ENCODE data around the gene SLC12A5. TPM values are rescaled to one million over a fixed set of nuclear protein-coding genes. Genes with fewer than 3 reads are reported as not detected.

Gene SLC12A5
- polyA plus RNA-seq, 3 donors: not detected

- H2AFZ ChIP-seq (ENCODE audit: insufficient read depth, low read depth, low read length, poor library complexity, severe bottlenecking): no peak overlapping the region
Measured at GRCh38 chr20:45983279-45983743, 45.7 kb upstream of the SLC12A5 start.

GRCh38 chr20:45985573-45985972, 43.4 kb upstream of the SLC12A5 start:
- Histone ChIP-seq H3K4me2 (replicated peaks; ENCODE audit: extremely low read depth, low read length, poor library complexity, severe bottlenecking) (no peak overlapping the region), H3K27ac (ENCODE audit: low read depth in 1 of 2, low read length in 2 of 2) (no peak overlapping the region), H3K4me3 (replicated peaks in 1 of 3; ENCODE audit: low read depth in 2 of 3, low read length in 3 of 3) (no peak overlapping the region), H4K20me1 (ENCODE audit: insufficient read depth, low read length) (no peaks in the 10 kb centered on the region), H2AFZ (ENCODE audit: insufficient read depth, low read depth, low read length, poor library complexity, severe bottlenecking) (no peak overlapping the region), H3K27me3 (ENCODE audit: control insufficient read depth in 2 of 2, insufficient read depth in 2 of 2, low read length in 2 of 2) (peaks cover 6 to 31% of the 10 kb centered on the region in 2 donors), H3K79me2 (ENCODE audit: insufficient read depth, low read length) (no peaks in the 10 kb centered on the region), H3K9ac (ENCODE audit: insufficient read depth, low read length, poor library complexity, severe bottlenecking) (no peak overlapping the region), H3K36me3 (replicated peaks in 1 of 2; ENCODE audit: control insufficient read depth in 1 of 2, insufficient read depth in 2 of 2, low read length in 2 of 2) (no peaks in the 10 kb centered on the region), H3K4me1 (ENCODE audit: control insufficient read depth in 1 of 2, insufficient read depth in 2 of 2, low read length in 2 of 2) (no peaks in the 10 kb centered on the region), H3K9me3 (replicated peaks in 1 of 2; ENCODE audit: control insufficient read depth in 1 of 2, insufficient read depth in 1 of 2, low read length in 2 of 2) (no peaks in the 10 kb centered on the region)
- TF ChIP-seq CTCF (IDR thresholded peaks at IDR 0.05): no peak
- peaks cover 28 to 40% (median 31%) of the 10 kb centered on the region in 3 donors for H3K27me3 Mint-ChIP-seq (ENCODE audit: low read depth in 3 of 3)
- peak overlapping the region in 1 of 2 donors; percentile 26 for H3K4me3 Mint-ChIP-seq
- intact Hi-C loops (cut with micrococcal nuclease): loop anchor here in 1 of 2 donors (10.0 kb wide), 1 partner anchor 99 kb away; the partner anchor contains the start of gene NCOA5
- H3K27ac Mint-ChIP-seq: no peak overlapping the region
- no peak for DNase-seq
- peaks cover 0 to 4% (median 0%) of the 10 kb centered on the region in 7 donors for H3K9me3 Mint-ChIP-seq
- H3K36me3 Mint-ChIP-seq: no peaks in the 10 kb centered on the region
- peaks cover 1% of the 10 kb centered on the region for H3K4me1 Mint-ChIP-seq
- WGBS (ENCODE audit: insufficient coverage): 91% methylated on average over 6 of the region's 7 CpGs

More at GRCh38 chr20:45983279-45983743, 45.7 kb upstream of the SLC12A5 start:
- Mint-ChIP-seq H3K27me3 (ENCODE audit: low read depth in 3 of 3) (peaks cover 11 to 27% (median 15%) of the 10 kb centered on the region in 3 donors), H3K4me1 (peaks cover 1% of the 10 kb centered on the region), H3K27ac (no peak overlapping the region), H3K9me3 (no peaks in the 10 kb centered on the region), H3K4me3 (no peak overlapping the region), H3K36me3 (no peaks in the 10 kb centered on the region)
- no peaks in the 10 kb centered on the region for H3K4me1 ChIP-seq (ENCODE audit: control insufficient read depth in 1 of 2, insufficient read depth in 2 of 2, low read length in 2 of 2)
- no peaks in the 10 kb centered on the region for H3K36me3 ChIP-seq (replicated peaks in 1 of 2; ENCODE audit: control insufficient read depth in 1 of 2, insufficient read depth in 2 of 2, low read length in 2 of 2)
- H3K9ac ChIP-seq (ENCODE audit: insufficient read depth, low read length, poor library complexity, severe bottlenecking): no peak overlapping the region
- H3K27me3 ChIP-seq (ENCODE audit: control insufficient read depth in 2 of 2, insufficient read depth in 2 of 2, low read length in 2 of 2): peaks cover 0 to 19% of the 10 kb centered on the region in 2 donors
- no peaks in the 10 kb centered on the region for H3K9me3 ChIP-seq (replicated peaks in 1 of 2; ENCODE audit: control insufficient read depth in 1 of 2, insufficient read depth in 1 of 2, low read length in 2 of 2)
- H3K27ac ChIP-seq (ENCODE audit: low read depth in 1 of 2, low read length in 2 of 2): no peak overlapping the region
- H4K20me1 ChIP-seq (ENCODE audit: insufficient read depth, low read length): no peaks in the 10 kb centered on the region
- H3K4me3 ChIP-seq (replicated peaks in 1 of 3; ENCODE audit: low read depth in 2 of 3, low read length in 3 of 3): no peak overlapping the region
- peak in 1 of 3 donors; percentile 1 for DNase-seq
- no peak overlapping the region for H3K4me2 ChIP-seq (replicated peaks; ENCODE audit: extremely low read depth, low read length, poor library complexity, severe bottlenecking)
- TF ChIP-seq CTCF (IDR thresholded peaks at IDR 0.05): no peak
- intact Hi-C loops (cut with micrococcal nuclease): loop anchor here in 1 of 2 donors (10.0 kb wide), 1 partner anchor 101 kb away; the partner anchor contains the start of gene NCOA5
- no peaks in the 10 kb centered on the region for H3K79me2 ChIP-seq (ENCODE audit: insufficient read depth, low read length)
- WGBS (ENCODE audit: insufficient coverage): 78% methylated on average over 5 of the region's 7 CpGs

Measured in CD14-positive monocyte (primary cell).